KMS-11 (cell line): ENCODE measurements around the gene DNAAF3.

Source experiments
- H2AFZ ChIP-seq: fragments of 200-600 bp; sonication (generic); 2 replicates; pipeline ENCODE4 v1.6.1; 2016; ENCODE audit warnings: antibody characterized with exemption, mixed run types, low read depth
- H3K27ac ChIP-seq: fragments of 200-600 bp; sonication (generic); 2 replicates; pipeline ENCODE4 v1.6.1; 2016; ENCODE audit warnings: mild to moderate bottlenecking, mixed run types
- H3K27me3 ChIP-seq: fragments of 200-600 bp; sonication (generic); 2 replicates; pipeline ENCODE4 v1.6.1; 2017; ENCODE audit warnings: mild to moderate bottlenecking, low read depth, mixed run types, moderate library complexity; ENCODE audit not compliant: insufficient read depth
- H3K36me3 ChIP-seq: fragments of 200-600 bp; sonication (generic); 2 replicates; pipeline ENCODE4 v1.6.1; 2017; ENCODE audit warnings: mild to moderate bottlenecking, mixed run types; ENCODE audit not compliant: insufficient read depth
- H3K4me1 ChIP-seq: fragments of 200-600 bp; sonication (generic); 2 replicates; pipeline ENCODE4 v1.6.1; 2016; ENCODE audit warnings: mild to moderate bottlenecking, low read depth, mixed run types; ENCODE audit not compliant: poor library complexity, severe bottlenecking
- H3K4me2 ChIP-seq: fragments of 200-600 bp; sonication (generic); 2 replicates; pipeline ENCODE4 v1.7.0; 2016; ENCODE audit warnings: mild to moderate bottlenecking, mixed run types
- H3K4me3 ChIP-seq: fragments of 200-600 bp; sonication (generic); IDR thresholded peaks from 2 replicates; pipeline ENCODE4 v1.6.1; 2017; ENCODE audit warnings: low read depth, low read length, mixed read lengths; ENCODE audit not compliant: insufficient read depth
- H3K79me2 ChIP-seq: fragments of 200-600 bp; sonication (generic); 2 replicates; pipeline ENCODE4 v1.6.1; 2016; ENCODE audit warnings: low read depth, mixed run types; ENCODE audit not compliant: insufficient read depth
- H3K9ac ChIP-seq: fragments of 200-600 bp; sonication (generic); 2 replicates; pipeline ENCODE4 v1.6.1; 2016; ENCODE audit warnings: mild to moderate bottlenecking, mixed run types
- H4K20me1 ChIP-seq: fragments of 200-600 bp; sonication (generic); 2 replicates; pipeline ENCODE4 v1.6.1; 2016; ENCODE audit warnings: mild to moderate bottlenecking, mixed run types; ENCODE audit not compliant: insufficient read depth
- CTCF ChIP-seq: fragments of 200-600 bp; sonication (generic); conservative IDR thresholded peaks from 2 replicates; pipeline ENCODE4 v1.6.1; 2017; ENCODE audit warnings: low read depth, mild to moderate bottlenecking, antibody characterized with exemption, low read length, moderate library complexity, mixed read lengths

Gene DNAAF3

GRCh38 chr19:55116859-55117662, 49.4 kb downstream of the DNAAF3 start, which contains the start of gene PPP1R12C:
TSS of gene PPP1R12C (minus strand) at chr19:55117637. CDS start at chr19:55117543, 94 bp downstream.
- Histone ChIP-seq H3K36me3 (no peaks in the 10 kb centered on the region), H4K20me1 (no peaks in the 10 kb centered on the region), H3K4me2 (peak within 1 kb of the TSS; percentile 96), H2AFZ (peak within 1 kb of the TSS; percentile 77), H3K27ac (no peak within 1 kb of the TSS), H3K27me3 (peaks cover 19% of the 10 kb centered on the region), H3K4me1 (peaks cover 10% of the 10 kb centered on the region), H3K4me3 (no peak within 1 kb of the TSS), H3K79me2 (peaks cover 40% of the 10 kb centered on the region), H3K9ac (peak within 1 kb of the TSS; percentile 54; the same call in 1 of the 2 replicates)
- no peak for TF ChIP-seq CTCF

- Histone ChIP-seq H2AFZ (peak overlapping the region; percentile 25; the same call in 1 of the 2 replicates), H3K27me3 (peaks cover 12% of the 10 kb centered on the region), H3K4me1 (peaks cover 10% of the 10 kb centered on the region), H3K79me2 (peaks cover 40% of the 10 kb centered on the region), H3K9ac (peak overlapping the region; percentile 54; the same call in 1 of the 2 replicates), H3K4me3 (no peak overlapping the region), H3K36me3 (no peaks in the 10 kb centered on the region), H3K4me2 (peak overlapping the region; percentile 96), H4K20me1 (no peaks in the 10 kb centered on the region), H3K27ac (no peak overlapping the region)
- TF ChIP-seq CTCF, result no peak
Observed at GRCh38 chr19:55116232-55116858, 50.1 kb downstream of the DNAAF3 start.

- TF ChIP-seq CTCF, result no peak
- no peak overlapping the region for H3K9ac ChIP-seq
- peak overlapping the region; percentile 96 for H3K4me2 ChIP-seq
- H3K79me2 ChIP-seq, result peaks cover 40% of the 10 kb centered on the region
- H3K4me1 ChIP-seq, result peaks cover 10% of the 10 kb centered on the region
- H3K36me3 ChIP-seq, result no peaks in the 10 kb centered on the region
- H4K20me1 ChIP-seq, result no peaks in the 10 kb centered on the region
- no peak overlapping the region for H3K4me3 ChIP-seq
- H2AFZ ChIP-seq, result no peak overlapping the region
- H3K27me3 ChIP-seq, result peaks cover 4% of the 10 kb centered on the region
- no peak overlapping the region for H3K27ac ChIP-seq
Observed at GRCh38 chr19:55115446-55116065, 50.9 kb downstream of the DNAAF3 start.

- no peak for TF ChIP-seq CTCF
- Histone ChIP-seq H3K27me3 (no peaks in the 10 kb centered on the region), H3K36me3 (no peaks in the 10 kb centered on the region), H2AFZ (no peak overlapping the region), H3K4me1 (peaks cover 10% of the 10 kb centered on the region), H4K20me1 (no peaks in the 10 kb centered on the region), H3K79me2 (peaks cover 40% of the 10 kb centered on the region), H3K4me2 (no peak overlapping the region), H3K9ac (no peak overlapping the region), H3K27ac (no peak overlapping the region), H3K4me3 (no peak overlapping the region)
Observed at GRCh38 chr19:55114566-55115145, 51.8 kb downstream of the DNAAF3 start.
